GM12875 (cell line): ENCODE measurements around the gene CNBP.
"Not testable (repeated sequence)": the region's sequence is repeated elsewhere in the genome, so short reads cannot be mapped to it uniquely, and the experiment has no call there.

Experiments
- H3K4me3 ChIP-seq: one replicate; pipeline ENCODE4 v1.5.1; 2011; ENCODE audit warnings: low read depth, low read length, control low read depth
- TF ChIP-seq, protein P1 (sequence below): IDR thresholded peaks from 2 replicates; pipeline ENCODE4 v1.5.1; 2011; ENCODE audit warnings: low read depth, mild to moderate bottlenecking, control low read depth, inconsistent platforms, low read length, moderate library complexity, borderline replicate concordance; ENCODE audit not compliant: insufficient read depth

Gene CNBP

GRCh38 chr3:129166579-129167332, 16.9 kb downstream of the CNBP start:
- H3K4me3 ChIP-seq, result no peak overlapping the region
- TF ChIP-seq, protein P1, sequence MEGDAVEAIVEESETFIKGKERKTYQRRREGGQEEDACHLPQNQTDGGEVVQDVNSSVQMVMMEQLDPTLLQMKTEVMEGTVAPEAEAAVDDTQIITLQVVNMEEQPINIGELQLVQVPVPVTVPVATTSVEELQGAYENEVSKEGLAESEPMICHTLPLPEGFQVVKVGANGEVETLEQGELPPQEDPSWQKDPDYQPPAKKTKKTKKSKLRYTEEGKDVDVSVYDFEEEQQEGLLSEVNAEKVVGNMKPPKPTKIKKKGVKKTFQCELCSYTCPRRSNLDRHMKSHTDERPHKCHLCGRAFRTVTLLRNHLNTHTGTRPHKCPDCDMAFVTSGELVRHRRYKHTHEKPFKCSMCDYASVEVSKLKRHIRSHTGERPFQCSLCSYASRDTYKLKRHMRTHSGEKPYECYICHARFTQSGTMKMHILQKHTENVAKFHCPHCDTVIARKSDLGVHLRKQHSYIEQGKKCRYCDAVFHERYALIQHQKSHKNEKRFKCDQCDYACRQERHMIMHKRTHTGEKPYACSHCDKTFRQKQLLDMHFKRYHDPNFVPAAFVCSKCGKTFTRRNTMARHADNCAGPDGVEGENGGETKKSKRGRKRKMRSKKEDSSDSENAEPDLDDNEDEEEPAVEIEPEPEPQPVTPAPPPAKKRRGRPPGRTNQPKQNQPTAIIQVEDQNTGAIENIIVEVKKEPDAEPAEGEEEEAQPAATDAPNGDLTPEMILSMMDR, result no peak

GRCh38 chr3:129165594-129165993, 18.1 kb downstream of the CNBP start:
- H3K4me3 ChIP-seq, result not testable (repeated sequence)

DNA sequence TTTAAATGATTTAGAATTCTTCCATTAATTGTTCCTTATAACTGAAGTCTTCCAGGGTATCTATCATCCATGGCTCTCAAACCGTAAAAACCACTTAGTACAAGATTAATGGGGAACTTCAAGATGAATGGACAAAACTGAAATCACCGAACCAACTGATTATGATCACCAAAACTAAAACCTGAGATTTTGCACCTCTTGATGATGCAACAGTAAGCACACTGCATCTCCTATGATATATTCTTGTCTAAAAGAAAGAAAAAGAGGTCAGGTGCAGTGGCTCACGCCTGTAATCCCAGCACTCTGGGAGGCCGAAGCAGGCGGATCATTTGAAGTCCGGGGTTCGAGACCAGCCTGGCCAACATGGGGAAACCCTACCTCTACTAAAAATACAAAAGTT, 19.2 kb downstream of the CNBP start:
- TF ChIP-seq, protein P1, result no peak
- H3K4me3 ChIP-seq, result no peak overlapping the region

- no peak overlapping the region for H3K4me3 ChIP-seq
- TF ChIP-seq, protein P1, result 0 out of 2 replicates have a peak, but pooled peaks have one; percentile 24
These were observed 20.7 kb downstream of the CNBP start for GRCh38 chr3:129162729-129163579.

DNA sequence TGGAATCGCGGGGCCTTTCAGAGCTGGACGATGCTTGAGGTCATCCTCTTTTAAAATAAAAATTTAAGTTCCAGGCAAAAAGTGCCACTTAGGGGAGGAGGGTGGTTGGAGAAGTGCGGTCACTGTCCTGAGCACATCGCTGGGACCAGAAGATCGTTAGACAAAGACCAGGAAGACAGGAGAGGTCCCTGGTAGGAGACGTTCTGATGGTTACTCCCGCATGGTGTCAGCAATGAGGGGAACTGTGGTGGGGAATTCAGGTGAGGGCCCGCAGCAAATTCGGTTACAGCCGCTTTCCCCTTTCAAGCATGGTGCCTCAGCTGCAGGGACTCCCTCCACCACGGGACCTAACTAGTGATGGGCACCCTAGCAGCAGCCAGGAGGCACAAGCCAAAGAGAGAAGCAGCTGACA, 21.8 kb downstream of the CNBP start:
- peak overlapping the region; percentile 84 for H3K4me3 ChIP-seq
- TF ChIP-seq, protein P1, result no peak

DNA sequence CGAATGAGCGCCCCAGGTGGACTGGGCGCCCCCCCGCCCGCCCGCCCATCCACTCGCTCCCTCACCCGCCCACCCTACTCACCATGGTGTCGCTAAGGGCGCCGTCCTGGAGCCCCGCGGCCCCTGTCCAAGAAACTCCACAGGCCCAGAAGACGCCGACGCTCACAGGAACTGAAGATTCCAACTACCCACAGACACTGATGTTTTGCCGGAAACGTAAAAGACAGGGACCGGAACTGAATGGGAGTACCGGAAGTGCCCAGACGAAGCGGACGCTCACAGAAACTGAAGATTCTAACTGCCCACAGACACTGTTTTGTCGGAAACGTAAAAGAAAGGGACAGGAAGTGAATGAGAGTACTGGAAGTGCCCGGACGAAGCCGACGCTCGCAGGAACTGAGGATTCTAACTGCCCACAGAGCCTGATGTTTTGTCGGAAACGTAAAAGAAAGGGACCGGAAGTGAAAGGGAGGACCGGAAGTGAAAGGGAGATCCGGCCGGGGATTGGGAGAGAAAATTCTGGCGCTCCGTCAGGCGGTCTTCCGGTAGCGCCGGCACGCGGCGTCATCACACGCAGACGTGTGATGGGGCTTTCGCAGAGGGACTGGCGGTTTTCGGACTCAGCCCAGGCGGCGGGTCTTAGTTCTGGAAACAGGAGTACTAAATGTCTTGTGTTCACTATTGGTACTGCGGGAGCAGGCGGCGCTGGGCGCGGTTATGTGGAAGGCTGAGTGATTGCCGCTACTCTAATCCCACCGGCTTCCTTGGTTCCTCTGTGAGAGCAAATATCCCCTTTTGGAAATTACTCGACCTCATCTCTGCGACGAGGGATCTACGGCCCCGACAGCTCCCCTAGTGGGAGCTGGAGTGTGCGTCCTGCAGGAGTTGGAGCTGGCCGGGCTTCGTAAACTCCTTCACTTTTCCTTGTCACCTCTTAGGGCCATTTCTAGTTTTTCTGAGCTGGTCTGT, 22.5 kb downstream of the CNBP start, which contains the start of gene ISY1:
TSS of gene ISY1 (minus strand) at position 173 of the 969 bp plus-strand sequence. CDS start at position 85, 88 bp downstream.
- TF ChIP-seq, protein P1, result peak; percentile 88
- peak within 1 kb of the TSS; percentile 84 for H3K4me3 ChIP-seq

- no peak overlapping the region for H3K4me3 ChIP-seq
- TF ChIP-seq, protein P1, result no peak
These were observed 38.9 kb downstream of the CNBP start for GRCh38 chr3:129144786-129145185.

DNA sequence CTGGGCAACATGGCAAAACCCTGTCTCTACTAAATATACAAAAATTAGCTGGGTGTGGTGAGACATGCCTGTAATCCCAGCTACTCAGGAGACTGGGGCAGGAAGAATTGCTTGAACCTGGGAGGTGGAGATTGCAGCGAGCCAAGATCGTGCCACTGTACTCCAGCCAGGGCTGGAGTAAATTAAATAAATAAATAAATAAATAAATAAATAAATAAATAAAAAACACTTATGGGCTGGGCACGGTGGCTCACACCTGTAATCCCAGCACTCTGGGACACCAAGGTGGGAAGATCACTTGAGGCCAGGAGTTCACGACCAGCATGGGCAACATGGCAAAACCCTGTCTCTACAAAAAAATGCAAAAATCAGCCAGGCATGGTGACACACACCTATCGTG, 42.7 kb downstream of the CNBP start:
- not testable (repeated sequence) for H3K4me3 ChIP-seq
